Measurements from ENCODE around the gene PDK4.
A peak's percentile ranks its signal among the peaks of the same experiment; 100 is the strongest.

The PDK4 gene

GRCh38 chr7:95596198-95597063 is at the start of gene PDK4:
PDK4 (minus strand) TSS chr7:95596516; CDS start chr7:95596293, 223 bp downstream.
- DNase-seq (ENCODE audit: low spot score) = peak; percentile 73

GRCh38 chr7:95642173-95642572 is 45.9 kb upstream of the PDK4 start:
- no peak for DNase-seq (ENCODE audit: low spot score)

- no peak for DNase-seq (ENCODE audit: low spot score)
Observed at GRCh38 chr7:95636140-95636940, 40.0 kb upstream of the PDK4 start.

- no peak for DNase-seq (ENCODE audit: low spot score)
Observed at GRCh38 chr7:95632609-95633008, 36.3 kb upstream of the PDK4 start.

GRCh38 chr7:95631527-95631926 is 35.2 kb upstream of the PDK4 start:
- no peak for DNase-seq (ENCODE audit: low spot score)

- DNase-seq (ENCODE audit: low spot score) = no peak
Observed at GRCh38 chr7:95630702-95631458, 34.6 kb upstream of the PDK4 start.

- DNase-seq (ENCODE audit: low spot score) = no peak
Observed at GRCh38 chr7:95628831-95629439, 32.6 kb upstream of the PDK4 start.

- DNase-seq (ENCODE audit: low spot score) = no peak
Observed at GRCh38 chr7:95623788-95624187, 27.5 kb upstream of the PDK4 start.

GRCh38 chr7:95622859-95623258 is 26.5 kb upstream of the PDK4 start:
- no peak for DNase-seq (ENCODE audit: low spot score)

GRCh38 chr7:95622001-95622549 is 25.8 kb upstream of the PDK4 start:
- DNase-seq (ENCODE audit: low spot score) = no peak

GRCh38 chr7:95621404-95621803 is 25.1 kb upstream of the PDK4 start:
- DNase-seq (ENCODE audit: low spot score) = no peak

- DNase-seq (ENCODE audit: low spot score) = no peak
Observed at GRCh38 chr7:95620631-95621030, 24.3 kb upstream of the PDK4 start.

GRCh38 chr7:95619921-95620320 is 23.6 kb upstream of the PDK4 start:
- no peak for DNase-seq (ENCODE audit: low spot score)

- no peak for DNase-seq (ENCODE audit: low spot score)
Observed at GRCh38 chr7:95619517-95619916, 23.2 kb upstream of the PDK4 start.

GRCh38 chr7:95614442-95614940 is 18.2 kb upstream of the PDK4 start:
- no peak for DNase-seq (ENCODE audit: low spot score)

- no peak for DNase-seq (ENCODE audit: low spot score)
Observed at GRCh38 chr7:95611224-95611623, 14.9 kb upstream of the PDK4 start.

GRCh38 chr7:95609277-95609971 is 13.1 kb upstream of the PDK4 start:
- DNase-seq (ENCODE audit: low spot score) = peak; percentile 10

GRCh38 chr7:95608359-95609173 is 12.2 kb upstream of the PDK4 start:
- DNase-seq (ENCODE audit: low spot score) = peak; percentile 83

GRCh38 chr7:95607561-95607960 is 11.2 kb upstream of the PDK4 start:
- no peak for DNase-seq (ENCODE audit: low spot score)

- no peak for DNase-seq (ENCODE audit: low spot score)
Observed at GRCh38 chr7:95605275-95605674, 9.0 kb upstream of the PDK4 start.
